HepG2 (cell line): ENCODE measurements around the gene CIAO2B. TPM values are rescaled to one million over a fixed set of nuclear protein-coding genes. Genes with fewer than 3 reads are reported as not detected.
A peak's percentile ranks its signal among the peaks of the same experiment; 100 is the strongest.

Experiments
- CENPX ChIP-seq: sonication (generic); formaldehyde crosslinking; IDR thresholded peaks from 2 replicates; pipeline ENCODE4 v1.9.0; 2021; ENCODE audit warnings: mild to moderate bottlenecking, missing genetic modification reagents, moderate library complexity
- HOXD1 ChIP-seq: sonication (generic); formaldehyde crosslinking; IDR thresholded peaks from 2 replicates; pipeline ENCODE4 v1.5.0; 2020; ENCODE audit warnings: missing genetic modification reagents
- MEF2D ChIP-seq: sonication (generic); formaldehyde crosslinking; IDR thresholded peaks from 2 replicates; pipeline ENCODE4 v1.5.1; 2020; ENCODE audit warnings: mild to moderate bottlenecking, missing genetic modification reagents
- NKX3-1 ChIP-seq: sonication (generic); formaldehyde crosslinking; IDR thresholded peaks from 2 replicates; pipeline ENCODE4 v1.5.0; 2020; ENCODE audit warnings: missing genetic modification reagents
- ZBTB3 ChIP-seq: sonication (generic); formaldehyde crosslinking; IDR thresholded peaks from 2 replicates; pipeline ENCODE4 v1.4.0; 2020; ENCODE audit warnings: low read depth, mild to moderate bottlenecking, moderate library complexity, missing genetic modification reagents, borderline replicate concordance
- ZBTB40 ChIP-seq, 2 experiments: fragments of 450-650 bp in 1 of 2; sonication (generic) in 1 of 2; formaldehyde crosslinking in 1 of 2; IDR thresholded peaks; 2 replicates each; pipeline versions ENCODE4 v1.6.1 to v1.8.0; 2016 to 2022; ENCODE audit warnings: antibody characterized with exemption in 1 of 2, mild to moderate bottlenecking in 1 of 2, missing genetic modification reagents in 1 of 2
- ZNF607 ChIP-seq: sonication (generic); formaldehyde crosslinking; IDR thresholded peaks from 2 replicates; pipeline ENCODE4 v1.5.1; 2020; ENCODE audit warnings: missing genetic modification reagents, mild to moderate bottlenecking, borderline replicate concordance
- polyA plus RNA-seq, 8 experiments: library from polyadenylated mRNA; depleted of rRNA in 3 of 8; stranded (reverse) in 7 of 8; unstranded in 1 of 8; fragments of >200 nt; fragmentation: Illumina TruSeq in 4 of 8; extraction: Trizol in 4 of 8; gene quantifications; 2 replicates each; pipeline versions ENCODE4 v1.2.1 to v1.2.3, GENCODE V29; 2011 to 2016; ENCODE audit warnings: low read depth in 4 of 8, missing spikeins in 1 of 8, mixed read lengths in 1 of 8; ENCODE audit not compliant: insufficient read depth in 1 of 8
- total RNA-seq, 5 experiments: library from RNA; depleted of rRNA; stranded (reverse); fragments of >200 nt; fragmentation: Illumina TruSeq; extraction: Trizol; gene quantifications; 2 replicates each; pipeline ENCODE4 v1.2.3, GENCODE V29; 2016; ENCODE audit warnings: low read depth in 1 of 5
- TF ChIP-seq, protein P1 (sequence below): sonication (generic); formaldehyde crosslinking; conservative IDR thresholded peaks from 2 replicates; pipeline ENCODE4 v1.8.0; 2022; ENCODE audit warnings: missing genetic modification reagents
- TF ChIP-seq, protein P2 (sequence below), 2 experiments: sonication (generic) in 1 of 2; formaldehyde crosslinking in 1 of 2; IDR thresholded peaks; 2 replicates each; pipeline versions ENCODE4 v1.6.1 to v1.9.0; 2014 to 2022; ENCODE audit warnings: antibody characterized with exemption in 1 of 2, borderline replicate concordance in 1 of 2, inconsistent platforms in 1 of 2, low read depth in 1 of 2, missing genetic modification reagents in 1 of 2

The CIAO2B gene
- total and polyA plus RNA-seq, 2 of the 13 experiments (the other 11 are each of a cell fraction or from before 2014, with no cell fraction given), result 157 to 293 TPM

DNA sequence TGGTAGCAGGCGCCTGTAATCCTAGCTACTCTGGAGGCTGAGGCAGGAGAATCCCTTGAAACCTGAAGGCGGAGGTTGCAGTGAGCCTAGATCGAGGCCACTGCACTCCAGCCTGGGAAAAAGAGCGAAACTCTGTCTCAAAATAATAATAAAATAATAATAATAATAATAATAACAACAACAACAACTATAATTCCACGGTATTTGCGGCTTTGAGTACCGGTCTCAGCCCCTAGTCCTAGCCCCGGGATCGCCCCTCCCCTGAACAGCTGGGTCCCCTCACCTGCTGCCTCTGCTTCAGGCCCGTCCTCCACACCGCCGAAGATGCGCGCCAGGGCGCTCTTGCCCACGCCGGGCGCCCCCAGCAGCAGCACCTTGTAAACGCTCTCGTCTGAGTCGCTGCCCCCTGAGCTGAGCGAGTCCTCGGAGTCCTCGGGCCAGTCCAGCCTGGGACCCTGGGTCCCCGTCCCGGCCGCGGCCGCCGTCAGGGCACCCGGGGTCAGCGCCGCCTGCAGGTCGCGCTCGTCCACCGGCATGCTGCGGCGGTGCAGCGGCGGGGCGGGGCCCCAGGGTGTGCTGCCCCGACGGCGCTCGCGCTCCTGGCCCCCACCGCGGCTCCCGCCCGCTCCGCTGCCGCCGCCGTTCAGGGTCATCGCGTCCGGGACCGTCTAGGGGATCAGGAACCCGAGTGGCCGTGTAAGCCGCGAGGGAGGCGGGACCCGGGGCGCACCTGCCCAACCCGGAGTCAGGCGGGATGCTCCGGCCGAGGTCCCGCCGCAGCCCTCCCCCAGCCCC is 9.5 kb downstream of the CIAO2B start (continued):
- TF ChIP-seq, protein P1, sequence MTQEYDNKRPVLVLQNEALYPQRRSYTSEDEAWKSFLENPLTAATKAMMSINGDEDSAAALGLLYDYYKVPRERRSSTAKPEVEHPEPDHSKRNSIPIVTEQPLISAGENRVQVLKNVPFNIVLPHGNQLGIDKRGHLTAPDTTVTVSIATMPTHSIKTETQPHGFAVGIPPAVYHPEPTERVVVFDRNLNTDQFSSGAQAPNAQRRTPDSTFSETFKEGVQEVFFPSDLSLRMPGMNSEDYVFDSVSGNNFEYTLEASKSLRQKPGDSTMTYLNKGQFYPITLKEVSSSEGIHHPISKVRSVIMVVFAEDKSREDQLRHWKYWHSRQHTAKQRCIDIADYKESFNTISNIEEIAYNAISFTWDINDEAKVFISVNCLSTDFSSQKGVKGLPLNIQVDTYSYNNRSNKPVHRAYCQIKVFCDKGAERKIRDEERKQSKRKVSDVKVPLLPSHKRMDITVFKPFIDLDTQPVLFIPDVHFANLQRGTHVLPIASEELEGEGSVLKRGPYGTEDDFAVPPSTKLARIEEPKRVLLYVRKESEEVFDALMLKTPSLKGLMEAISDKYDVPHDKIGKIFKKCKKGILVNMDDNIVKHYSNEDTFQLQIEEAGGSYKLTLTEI (CRISPR knock-in tag), result no peak
- no peak for TF ChIP-seq ZBTB40 (IDR thresholded peaks at IDR 0.05)
- TF ChIP-seq ZBTB40 (CRISPR knock-in tag; IDR thresholded peaks at IDR 0.05), result no peak
- no peak for TF ChIP-seq ZBTB3 (CRISPR knock-in tag)
- TF ChIP-seq ZNF607 (CRISPR knock-in tag), result no peak
- no peak for TF ChIP-seq NKX3-1
- TF ChIP-seq, protein P2, sequence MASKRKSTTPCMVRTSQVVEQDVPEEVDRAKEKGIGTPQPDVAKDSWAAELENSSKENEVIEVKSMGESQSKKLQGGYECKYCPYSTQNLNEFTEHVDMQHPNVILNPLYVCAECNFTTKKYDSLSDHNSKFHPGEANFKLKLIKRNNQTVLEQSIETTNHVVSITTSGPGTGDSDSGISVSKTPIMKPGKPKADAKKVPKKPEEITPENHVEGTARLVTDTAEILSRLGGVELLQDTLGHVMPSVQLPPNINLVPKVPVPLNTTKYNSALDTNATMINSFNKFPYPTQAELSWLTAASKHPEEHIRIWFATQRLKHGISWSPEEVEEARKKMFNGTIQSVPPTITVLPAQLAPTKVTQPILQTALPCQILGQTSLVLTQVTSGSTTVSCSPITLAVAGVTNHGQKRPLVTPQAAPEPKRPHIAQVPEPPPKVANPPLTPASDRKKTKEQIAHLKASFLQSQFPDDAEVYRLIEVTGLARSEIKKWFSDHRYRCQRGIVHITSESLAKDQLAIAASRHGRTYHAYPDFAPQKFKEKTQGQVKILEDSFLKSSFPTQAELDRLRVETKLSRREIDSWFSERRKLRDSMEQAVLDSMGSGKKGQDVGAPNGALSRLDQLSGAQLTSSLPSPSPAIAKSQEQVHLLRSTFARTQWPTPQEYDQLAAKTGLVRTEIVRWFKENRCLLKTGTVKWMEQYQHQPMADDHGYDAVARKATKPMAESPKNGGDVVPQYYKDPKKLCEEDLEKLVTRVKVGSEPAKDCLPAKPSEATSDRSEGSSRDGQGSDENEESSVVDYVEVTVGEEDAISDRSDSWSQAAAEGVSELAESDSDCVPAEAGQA (IDR thresholded peaks at IDR 0.05; ENCODE audit: low read depth), result no peak
- TF ChIP-seq, protein P2 (CRISPR knock-in tag; IDR thresholded peaks at IDR 0.05; ENCODE audit: borderline replicate concordance), result peak; percentile 62; the same call in 1 of the 2 replicates
- TF ChIP-seq MEF2D (CRISPR knock-in tag), result no peak
- no peak for TF ChIP-seq CENPX
- peak; percentile 74; the same call in 1 of the 2 replicates for TF ChIP-seq HOXD1 (CRISPR knock-in tag)
